Hematopoietic multipotent progenitor cell treated with erythropoietin and hydrocortisone succinate and interleukin-3 and kit ligand, for 15 days (in vitro differentiated cells): ENCODE results near the gene CD58.

Source experiments
- DNase-seq: peaks from one replicate; pipeline ENCODE4 v3.0.0-alpha.2; 2015; ENCODE audit warnings: low spot score

CD58 gene

DNA sequence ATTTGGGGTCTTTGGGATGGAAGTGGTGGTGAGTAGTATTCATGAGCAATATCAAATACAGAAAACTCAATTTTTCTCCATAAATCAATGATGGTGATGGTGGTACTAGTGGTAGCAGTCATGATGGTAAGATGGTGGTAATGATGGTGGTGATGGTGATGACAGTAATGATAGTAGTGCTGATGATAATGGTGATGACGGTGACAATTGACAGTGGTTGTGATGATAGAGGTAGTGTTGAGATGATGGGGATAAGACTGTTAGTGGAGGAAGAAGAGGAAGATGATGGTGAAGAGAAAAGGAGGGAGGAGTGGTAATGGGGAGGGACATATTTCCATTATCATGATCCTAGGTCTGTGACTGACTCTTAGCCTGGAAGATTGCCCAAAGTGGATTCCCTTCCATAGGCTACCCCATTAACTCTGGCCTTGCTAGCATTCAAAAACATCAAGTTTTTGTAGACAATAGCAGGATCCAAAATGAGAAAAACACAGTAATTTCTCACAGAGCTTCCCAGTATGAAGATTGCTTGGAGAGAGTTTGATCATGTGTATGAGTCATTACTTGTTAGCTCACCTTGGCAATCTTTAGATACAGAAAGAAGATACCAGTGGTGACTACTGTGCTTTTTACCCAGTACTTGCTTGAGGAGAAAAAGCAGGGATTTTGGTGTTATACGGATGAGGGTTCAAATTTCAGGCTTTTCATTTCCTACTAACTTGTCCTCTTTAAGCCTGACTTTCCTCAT lies 103.8 kb downstream of the CD58 start:
- DNase-seq: no peak

DNA sequence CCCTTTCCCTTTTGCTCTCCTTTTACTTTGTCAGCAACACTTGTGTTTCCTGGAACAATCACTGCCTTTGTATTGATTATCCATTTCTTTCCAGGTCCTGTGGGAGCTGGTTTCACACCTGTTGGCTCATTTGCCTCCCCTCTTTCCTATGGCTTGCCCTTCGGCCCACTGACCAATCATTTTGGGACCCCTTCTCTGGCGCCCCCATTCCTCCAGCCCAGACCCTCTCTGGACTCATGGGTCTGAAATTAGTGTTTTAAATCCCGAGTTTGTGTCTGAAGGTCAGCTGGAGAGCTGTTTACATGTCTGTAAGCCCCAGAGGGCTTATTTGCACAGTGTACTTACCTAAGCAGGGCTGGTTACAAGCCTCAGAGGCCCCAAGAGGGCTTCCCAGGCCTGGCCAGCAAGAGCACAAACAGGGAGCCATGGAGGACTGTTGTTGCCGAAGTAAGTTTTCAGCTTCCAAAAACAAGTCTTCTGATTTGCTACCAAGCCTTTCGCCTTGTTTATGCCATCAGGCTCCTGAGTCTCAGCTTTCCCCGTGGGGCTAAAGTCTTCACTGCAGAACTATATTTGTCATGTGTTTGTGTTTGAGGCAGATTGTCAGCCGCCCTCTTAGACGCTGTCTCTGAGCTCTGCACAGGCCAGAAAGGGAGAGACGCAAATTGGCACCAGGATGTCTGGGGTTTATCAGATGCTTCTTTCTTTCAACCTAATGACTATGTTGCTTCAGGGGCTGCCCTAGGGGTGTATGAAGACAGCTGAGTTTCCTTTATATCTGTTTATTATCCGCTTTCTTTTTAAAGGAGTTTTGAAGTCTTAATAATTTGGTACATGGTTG lies 104.8 kb downstream of the CD58 start:
- DNase-seq: no peak

GRCh38 chr1:116465477-116465844 lies 105.4 kb downstream of the CD58 start:
- no peak for DNase-seq
